Measurements from ENCODE around the gene CADM1. TPM values are rescaled to one million over a fixed set of nuclear protein-coding genes. Genes with fewer than 3 reads are reported as not detected.

CADM1 gene
- total and polyA plus RNA-seq, 4 donors: 31.7 to 243 (median 77.9) TPM

- ATAC-seq (ENCODE audit: insufficient read depth, low FRiP score) (no peak), DNase-seq (no peak)
- Histone ChIP-seq H3K9ac (ENCODE audit: insufficient read depth in 1 of 2, low read length in 2 of 2) (no peak overlapping the region), H3K9me3 (ENCODE audit: control insufficient read depth in 4 of 4, insufficient read depth in 3 of 4, low read length in 3 of 4) (peaks cover 0 to 4% (median 0%) of the 10 kb centered on the region in 4 donors), H3K4me1 (ENCODE audit: control insufficient read depth in 5 of 5, insufficient read depth in 5 of 5, low read length in 5 of 5) (no peaks in the 10 kb centered on the region), H3K36me3 (ENCODE audit: control insufficient read depth in 4 of 4, insufficient read depth in 4 of 4, low read length in 4 of 4) (no peaks in the 10 kb centered on the region), H3K4me3 (no peak overlapping the region), H3K27me3 (ENCODE audit: control insufficient read depth in 3 of 3, insufficient read depth in 3 of 3, low read length in 2 of 3) (no peaks in the 10 kb centered on the region), H3K27ac (ENCODE audit: low read depth in 1 of 2, low read length in 1 of 2) (no peak overlapping the region)
- no peak for TF ChIP-seq CTCF (IDR thresholded peaks at IDR 0.05; ENCODE audit: control extremely low read depth, extremely low read depth)
- WGBS, 2 donors: 80 to 82% methylated on average over 9 of the region's 9 CpGs
Measured at GRCh38 chr11:115525531-115526006, 21.4 kb upstream of the CADM1 start.

DNA sequence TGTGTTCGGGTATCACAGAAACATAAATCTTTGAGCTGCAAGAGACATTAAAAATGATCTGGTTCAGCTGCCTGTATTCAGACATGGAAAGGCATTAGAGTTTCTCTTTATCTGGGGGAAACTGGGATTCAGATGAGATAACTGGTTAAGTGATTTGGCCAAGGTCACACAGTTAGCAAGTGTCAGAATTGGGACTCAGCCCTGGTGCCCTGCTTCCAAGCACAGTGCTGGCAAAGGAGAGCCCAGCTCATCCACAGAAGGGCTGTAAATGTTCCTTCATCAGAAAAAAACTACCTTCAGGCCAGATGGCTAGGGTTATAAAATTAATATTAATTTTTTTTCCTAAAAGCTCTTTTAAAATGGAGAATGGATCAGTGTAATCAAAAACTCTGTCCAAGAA is 20.4 kb upstream of the CADM1 start:
- peaks cover 0 to 4% (median 0%) of the 10 kb centered on the region in 4 donors for H3K9me3 ChIP-seq (ENCODE audit: control insufficient read depth in 4 of 4, insufficient read depth in 3 of 4, low read length in 3 of 4)
- no peaks in the 10 kb centered on the region for H3K4me1 ChIP-seq (ENCODE audit: control insufficient read depth in 5 of 5, insufficient read depth in 5 of 5, low read length in 5 of 5)
- no peak for ATAC-seq (ENCODE audit: insufficient read depth, low FRiP score)
- DNase-seq: no peak
- no peaks in the 10 kb centered on the region for H3K36me3 ChIP-seq (ENCODE audit: control insufficient read depth in 4 of 4, insufficient read depth in 4 of 4, low read length in 4 of 4)
- no peak overlapping the region for H3K4me3 ChIP-seq
- no peak for TF ChIP-seq CTCF (IDR thresholded peaks at IDR 0.05; ENCODE audit: control extremely low read depth, extremely low read depth)
- no peaks in the 10 kb centered on the region for H3K27me3 ChIP-seq (ENCODE audit: control insufficient read depth in 3 of 3, insufficient read depth in 3 of 3, low read length in 2 of 3)
- no peak overlapping the region for H3K9ac ChIP-seq (ENCODE audit: insufficient read depth in 1 of 2, low read length in 2 of 2)
- WGBS, 2 donors: 3 to 93% methylated on average over 1 of the region's 1 CpG
- no peak overlapping the region for H3K27ac ChIP-seq (ENCODE audit: low read depth in 1 of 2, low read length in 1 of 2)

- peaks cover 0 to 4% (median 0%) of the 10 kb centered on the region in 4 donors for H3K9me3 ChIP-seq (ENCODE audit: control insufficient read depth in 4 of 4, insufficient read depth in 3 of 4, low read length in 3 of 4)
Measured at GRCh38 chr11:115523727-115524399, 19.6 kb upstream of the CADM1 start.

More at GRCh38 chr11:115523727-115524399, 19.6 kb upstream of the CADM1 start:
- H3K4me3 ChIP-seq: no peak overlapping the region
- ATAC-seq (ENCODE audit: insufficient read depth, low FRiP score): no peak
- H3K36me3 ChIP-seq (ENCODE audit: control insufficient read depth in 4 of 4, insufficient read depth in 4 of 4, low read length in 4 of 4): no peaks in the 10 kb centered on the region
- 79 to 80% methylated on average over 2 of the region's 2 CpGs for WGBS, 2 donors
- no peak for TF ChIP-seq CTCF (IDR thresholded peaks at IDR 0.05; ENCODE audit: control extremely low read depth, extremely low read depth)
- H3K9ac ChIP-seq (ENCODE audit: insufficient read depth in 1 of 2, low read length in 2 of 2): no peak overlapping the region
- no peaks in the 10 kb centered on the region for H3K27me3 ChIP-seq (ENCODE audit: control insufficient read depth in 3 of 3, insufficient read depth in 3 of 3, low read length in 2 of 3)
- no peaks in the 10 kb centered on the region for H3K4me1 ChIP-seq (ENCODE audit: control insufficient read depth in 5 of 5, insufficient read depth in 5 of 5, low read length in 5 of 5)
- no peak overlapping the region for H3K27ac ChIP-seq (ENCODE audit: low read depth in 1 of 2, low read length in 1 of 2)
- DNase-seq: no peak
